GM19455 (cell line): ENCODE measurements around the gene RGS3.
"Not testable (repeated sequence)": the region's sequence is repeated elsewhere in the genome, so short reads cannot be mapped to it uniquely, and the experiment has no call there.

ENCODE experiments used
- ATAC-seq: cut with Tn5 transposase; IDR thresholded peaks from one replicate; pipeline ENCODE4 v1.9.1; 2021; ENCODE audit not compliant: unreplicated experiment

Gene RGS3

DNA sequence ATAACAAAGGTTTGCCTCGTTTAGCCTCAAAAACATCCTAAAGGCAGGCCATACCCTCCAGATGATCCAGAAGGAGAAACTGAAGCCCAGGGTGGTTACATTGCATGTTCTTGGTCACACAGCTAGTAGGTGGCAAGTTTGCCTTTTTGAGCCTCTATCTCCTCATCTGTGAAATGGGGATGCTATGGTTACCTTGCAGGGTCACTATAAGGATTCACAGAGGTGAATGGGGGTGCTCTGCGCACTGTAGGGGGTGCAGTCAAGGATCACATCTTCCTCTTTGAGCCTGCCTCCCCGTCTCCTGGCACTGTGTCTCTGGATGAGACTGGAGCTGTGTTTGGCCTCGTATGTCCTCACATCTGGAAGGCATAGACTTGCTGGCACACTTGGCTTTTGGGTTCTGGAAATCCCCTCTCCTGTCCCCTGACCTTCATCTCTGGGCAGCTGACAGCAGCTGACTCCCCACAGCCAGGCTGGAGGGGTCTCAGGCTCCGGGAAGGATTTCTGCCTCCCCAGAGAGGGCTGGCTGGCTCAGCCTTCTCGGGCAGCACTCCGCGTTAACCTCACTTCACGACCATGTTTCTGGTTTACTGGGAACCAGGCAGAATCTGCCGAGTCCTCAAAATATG is 167.7 kb downstream of the RGS3 start:
- ATAC-seq: no peak

- no peak for ATAC-seq
Observed at GRCh38 chr9:113631871-113632665, 168.5 kb downstream of the RGS3 start.

- no peak for ATAC-seq
Observed at GRCh38 chr9:113632776-113633590, 169.5 kb downstream of the RGS3 start.

DNA sequence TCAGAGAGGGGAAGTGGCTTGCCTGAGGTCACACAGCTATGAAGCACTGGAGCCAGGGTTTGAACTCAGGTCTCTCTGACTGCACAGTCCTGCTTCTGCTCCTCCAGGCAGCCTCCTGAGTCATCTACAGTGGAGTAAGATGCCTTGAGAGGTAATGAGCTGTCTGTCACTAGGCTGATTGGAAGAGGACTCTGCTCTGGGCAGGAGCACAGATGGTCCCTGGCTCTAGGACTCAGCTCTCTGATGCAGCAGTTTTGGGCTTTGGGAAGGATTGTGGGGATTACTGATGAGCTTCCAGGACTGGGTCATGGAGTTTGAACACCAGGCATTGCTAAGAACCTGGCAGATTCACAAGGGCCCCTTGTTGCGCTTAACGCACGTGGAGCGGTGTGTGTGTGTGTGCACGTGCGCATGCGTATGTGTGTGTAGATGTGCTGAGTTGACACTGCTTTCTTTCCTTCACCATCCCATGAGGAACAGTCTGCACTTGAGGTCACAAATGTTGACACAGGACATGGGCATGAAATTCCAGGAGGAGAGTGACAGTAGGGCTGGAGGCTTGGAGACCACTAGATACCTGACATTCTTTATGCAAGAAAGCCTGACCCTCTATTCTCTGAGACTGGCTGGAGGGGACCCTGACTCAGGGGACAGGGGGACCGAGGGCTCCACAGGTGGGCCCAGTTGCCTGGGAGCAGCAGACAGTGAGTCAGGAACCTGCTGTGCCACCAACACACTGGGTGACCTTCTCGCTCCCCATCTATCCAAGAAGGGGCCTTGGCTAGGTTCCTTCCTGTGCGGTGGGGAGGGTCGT is 170.5 kb downstream of the RGS3 start:
- ATAC-seq: no peak

- ATAC-seq: no peak
Observed at GRCh38 chr9:113634596-113635515, 171.3 kb downstream of the RGS3 start.

DNA sequence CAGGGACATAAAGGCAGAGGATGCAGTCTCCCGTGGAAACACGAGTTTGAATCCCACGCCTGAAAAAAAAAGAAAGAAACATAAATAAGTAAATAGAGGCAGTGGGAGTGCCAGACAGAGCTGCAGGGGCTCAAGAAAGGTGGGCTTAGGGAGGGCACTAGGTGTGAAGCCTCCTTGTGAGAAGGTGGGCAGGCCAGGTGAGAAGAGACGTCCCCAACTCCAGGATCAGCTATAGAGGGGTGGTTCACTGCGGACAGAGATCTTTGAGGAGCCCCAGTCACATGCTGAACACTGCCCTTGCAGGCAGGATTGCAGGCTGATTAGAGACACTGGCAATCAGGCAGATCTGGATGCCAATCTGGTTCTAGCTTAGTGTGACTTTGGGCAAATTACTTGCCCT is 172.1 kb downstream of the RGS3 start:
- no peak for ATAC-seq

DNA sequence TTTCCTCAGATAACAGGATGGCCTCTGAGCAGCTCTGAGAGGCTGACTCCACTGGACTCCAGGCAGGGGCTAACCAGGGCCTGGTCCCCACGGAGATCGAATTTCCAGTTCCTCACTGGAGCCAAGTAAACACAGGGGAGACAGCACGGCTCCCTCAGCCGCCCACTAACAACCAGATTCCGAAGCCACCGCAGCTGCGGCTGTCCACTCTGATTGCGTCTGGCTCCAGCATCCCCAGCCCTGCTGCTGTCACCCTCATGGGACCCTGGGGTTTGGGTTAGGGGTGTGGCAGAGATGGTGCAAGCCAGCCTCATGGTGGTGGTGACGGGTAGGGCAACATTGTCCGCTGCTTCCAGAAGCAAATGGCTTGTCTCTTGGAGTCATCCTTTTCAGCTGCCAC is 172.6 kb downstream of the RGS3 start:
- no peak for ATAC-seq

- ATAC-seq: no peak
Observed at GRCh38 chr9:113636693-113637092, 173.2 kb downstream of the RGS3 start.

GRCh38 chr9:113638490-113638889 is 175.0 kb downstream of the RGS3 start:
- ATAC-seq: no peak

DNA sequence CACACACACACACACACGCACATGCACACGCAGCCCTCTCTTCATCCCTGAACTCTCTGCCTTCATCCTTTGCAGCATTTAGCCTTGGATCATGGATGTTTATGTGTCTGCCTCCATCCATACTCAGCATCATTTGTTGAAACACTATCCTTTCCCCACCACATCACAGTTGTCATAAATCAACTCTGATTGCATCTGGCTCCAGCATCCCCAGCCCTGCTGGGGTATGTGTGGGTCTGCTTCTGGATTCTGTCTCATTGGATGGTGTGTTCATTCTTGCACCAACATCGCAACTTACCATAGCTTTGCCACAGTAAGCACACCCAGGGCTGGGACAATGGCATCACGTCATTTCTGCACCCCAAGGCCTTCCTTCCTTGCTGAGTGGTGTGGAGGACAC is 175.4 kb downstream of the RGS3 start:
- ATAC-seq: no peak

DNA sequence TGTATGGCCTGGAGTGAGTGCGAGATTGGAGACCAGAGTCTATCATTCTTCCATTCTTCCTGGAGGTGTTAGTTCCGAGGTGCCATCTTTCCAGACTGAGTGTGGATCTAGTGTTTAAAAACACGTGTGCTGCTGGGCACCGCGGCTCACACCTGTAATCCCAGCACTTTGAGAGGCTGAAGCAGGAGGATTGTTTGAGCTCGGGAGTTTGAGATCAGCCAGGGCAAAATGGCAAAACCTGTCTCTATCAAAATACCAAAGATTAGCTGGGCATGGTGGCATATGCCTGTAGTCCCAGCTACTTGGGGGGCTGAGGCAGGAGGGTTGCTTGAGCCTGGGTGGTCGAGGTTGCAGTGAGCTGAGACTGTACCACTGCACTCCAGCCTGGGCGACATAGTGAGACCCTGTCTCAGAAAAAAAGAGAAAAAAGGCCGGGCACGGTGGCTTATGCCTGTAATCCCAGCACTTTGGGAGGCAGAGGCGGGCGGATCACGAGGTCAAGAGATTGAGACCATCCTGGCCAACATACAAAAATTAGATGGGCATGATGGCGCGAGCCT is 176.0 kb downstream of the RGS3 start:
- ATAC-seq: not testable (repeated sequence)

- no peak for ATAC-seq
Observed at GRCh38 chr9:113640418-113640817, 176.9 kb downstream of the RGS3 start.

GRCh38 chr9:113641100-113641885 is 177.8 kb downstream of the RGS3 start:
- no peak for ATAC-seq

GRCh38 chr9:113644321-113644720 is 180.8 kb downstream of the RGS3 start:
- ATAC-seq: no peak

- no peak for ATAC-seq
Observed at GRCh38 chr9:113645227-113645977, 181.9 kb downstream of the RGS3 start.

DNA sequence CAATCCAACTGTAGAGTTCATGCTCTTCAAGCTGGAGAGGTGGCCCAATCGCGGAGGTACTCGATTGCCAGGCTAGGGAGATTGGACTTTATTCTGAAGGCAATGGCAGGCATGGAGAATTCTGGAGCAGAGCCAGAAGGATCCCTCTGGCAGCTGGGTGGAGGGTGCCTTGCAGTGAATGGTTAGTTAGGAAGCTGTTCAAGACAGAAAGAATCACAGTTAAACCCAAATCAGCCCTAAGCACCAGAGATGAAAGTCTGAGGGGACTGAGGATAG is 182.4 kb downstream of the RGS3 start:
- ATAC-seq: no peak

DNA sequence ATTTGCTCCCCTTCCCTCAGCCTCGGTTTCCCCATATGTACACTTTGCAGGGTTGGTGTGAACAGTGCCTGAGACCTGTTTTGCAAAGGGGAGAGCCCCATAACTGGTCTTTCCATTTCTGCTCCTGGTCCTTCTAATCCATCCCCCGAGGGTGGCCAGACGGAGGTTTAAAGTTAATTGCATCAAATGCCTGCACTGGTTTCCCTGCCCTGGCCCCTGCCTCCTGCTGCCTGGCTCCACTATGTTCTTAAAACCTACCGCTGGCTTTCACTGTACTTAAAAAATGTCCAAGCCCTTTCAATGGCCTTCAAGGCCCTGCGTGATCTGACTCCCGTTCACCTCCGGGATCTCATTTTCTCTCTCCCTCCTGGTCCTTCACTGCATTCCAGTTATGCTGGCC is 183.0 kb downstream of the RGS3 start:
- no peak for ATAC-seq
